ENCODE measurements around the gene PVRIG. TPM values are rescaled to one million over a fixed set of nuclear protein-coding genes. Genes with fewer than 3 reads are reported as not detected.

PVRIG gene
- total and polyA plus RNA-seq, 2 of the 4 experiments (the other 2 are of a cell fraction), result not detected

DNA sequence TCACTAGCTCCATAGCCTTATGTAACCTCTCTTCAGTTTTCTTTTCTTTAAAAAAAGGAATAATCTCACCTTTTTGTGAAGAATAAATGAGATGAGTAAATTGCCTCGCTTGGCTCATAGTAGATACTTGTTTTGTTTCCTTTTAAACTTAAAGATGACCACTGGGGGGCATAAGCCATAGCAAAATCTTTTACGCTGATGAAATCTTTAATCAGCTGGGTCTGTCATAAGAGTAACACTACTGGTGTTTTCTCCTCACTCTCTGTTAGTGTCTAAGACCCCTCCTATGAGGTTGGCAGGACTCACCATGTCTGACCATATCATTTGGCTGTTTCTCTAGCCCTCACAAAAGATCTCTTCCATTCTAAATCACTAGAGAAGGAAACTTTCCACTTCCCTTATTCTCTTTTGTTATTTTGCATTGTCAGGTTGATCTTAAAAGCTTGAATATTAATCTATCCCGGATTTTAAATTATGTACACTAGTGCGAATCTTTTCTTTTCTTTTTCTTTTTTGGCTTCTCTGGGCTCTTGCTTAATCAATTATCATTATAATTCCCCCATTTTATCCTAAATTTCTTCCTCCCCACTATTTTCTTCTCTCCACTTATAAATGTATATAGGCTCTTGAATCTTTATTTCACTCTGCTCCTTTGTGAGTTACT is 29.6 kb upstream of the PVRIG start:
- Histone ChIP-seq H2BK15ac (ENCODE audit: low read depth, low read length) (no peak overlapping the region), H3K4me2 (ENCODE audit: low read depth, low read length) (no peak overlapping the region), H3K9ac (ENCODE audit: low read depth, low read length) (no peak overlapping the region; the same call in 1 of the 2 replicates), H2BK20ac (ENCODE audit: low read depth, low read length) (peak overlapping the region; percentile 86; the same call in 1 of the 2 replicates), H4K91ac (ENCODE audit: insufficient read depth, low read depth, low read length) (no peak overlapping the region), H4K8ac (ENCODE audit: low read depth in 2 of 2, low read length in 2 of 2) (peak overlapping the region in 1 of 2 experiments; percentile 85; a peak in 2 of 4 replicates), H2AK9ac (replicated peaks; ENCODE audit: low read depth, low read length, poor library complexity) (no peak overlapping the region), H3K27ac (ENCODE audit: insufficient read depth, low read length) (no peak overlapping the region), H2AFZ (replicated peaks; ENCODE audit: low read length, poor library complexity) (no peak overlapping the region), H3K4ac (ENCODE audit: low read depth, low read length) (peak overlapping the region; percentile 78; the same call in 1 of the 2 replicates), H4K5ac (ENCODE audit: low read depth, low read length) (no peak overlapping the region), H3K4me1 (ENCODE audit: control insufficient read depth, insufficient read depth, low read length) (peaks cover 2% of the 10 kb centered on the region; the same call in 1 of the 2 replicates), H3K14ac (replicated peaks; ENCODE audit: low read depth, low read length) (peak overlapping the region; percentile 84), H3K4me3 (ENCODE audit: insufficient read depth, low read depth, low read length) (no peak overlapping the region), H3K9me3 (ENCODE audit: control insufficient read depth, insufficient read depth, low read length) (no peaks in the 10 kb centered on the region), H2AK5ac (ENCODE audit: low read depth, low read length) (no peak overlapping the region), H3K56ac (ENCODE audit: extremely low read depth, insufficient read depth, low read length) (no peak overlapping the region), H2BK120ac (ENCODE audit: low read depth, low read length) (peak overlapping the region; percentile 68; the same call in 1 of the 2 replicates), H3K27me3 (ENCODE audit: control insufficient read depth, insufficient read depth, low read length) (no peaks in the 10 kb centered on the region), H3K23ac (ENCODE audit: low read depth, low read length) (0 out of 2 replicates have a peak overlapping the region, but pooled peaks have one; percentile 23), H3K18ac (ENCODE audit: low read depth, low read length) (no peak overlapping the region; the same call in 1 of the 2 replicates), H3K79me1 (ENCODE audit: low read depth in 1 of 2, low read length in 2 of 2) (no peaks in the 10 kb centered on the region), H4K20me1 (ENCODE audit: insufficient read depth, low read length) (no peaks in the 10 kb centered on the region), H2BK5ac (ENCODE audit: low read depth, low read length, poor library complexity, severe bottlenecking) (no peak overlapping the region), H3K9me1 (ENCODE audit: insufficient read depth, low read length) (no peaks in the 10 kb centered on the region), H3K36me3 (ENCODE audit: control insufficient read depth, insufficient read depth, low read length) (no peaks in the 10 kb centered on the region)
- TF ChIP-seq, protein P1, sequence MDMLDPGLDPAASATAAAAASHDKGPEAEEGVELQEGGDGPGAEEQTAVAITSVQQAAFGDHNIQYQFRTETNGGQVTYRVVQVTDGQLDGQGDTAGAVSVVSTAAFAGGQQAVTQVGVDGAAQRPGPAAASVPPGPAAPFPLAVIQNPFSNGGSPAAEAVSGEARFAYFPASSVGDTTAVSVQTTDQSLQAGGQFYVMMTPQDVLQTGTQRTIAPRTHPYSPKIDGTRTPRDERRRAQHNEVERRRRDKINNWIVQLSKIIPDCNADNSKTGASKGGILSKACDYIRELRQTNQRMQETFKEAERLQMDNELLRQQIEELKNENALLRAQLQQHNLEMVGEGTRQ (IDR thresholded peaks at IDR 0.05; ENCODE audit: low read depth, low read length), result no peak
- TF ChIP-seq RAD21 (IDR thresholded peaks at IDR 0.05; ENCODE audit: low read length) (peak; percentile 25; the same call in 1 of the 2 replicates), CTCF (conservative IDR thresholded peaks at IDR 0.05; ENCODE audit: low read depth, low read length) (peak; percentile 57), SMC3 (IDR thresholded peaks at IDR 0.05; ENCODE audit: low read depth, low read length) (peak; percentile 37; the same call in 1 of the 2 replicates)
- dilution Hi-C loops (cut with HindIII; ENCODE audit: low sequenced_read_pairs, unreplicated experiment), result no loop called here
- in situ Hi-C loops (cut with MboI; ENCODE audit: low sequenced_read_pairs), result no loop called here
- no TSS peak for BruUV-seq (replicated peaks)
- intact Hi-C loops (cut with micrococcal nuclease), result no loop called here
- ChIA-PET POLR2A (ENCODE audit: unreplicated experiment) (interaction anchor here (0.5 to 0.7 kb wide), 2 partner anchors 8 to 10 kb away, joined by 6 to 9 read pairs; no protein-coding TSS in a partner anchor), CTCF (interaction anchor here (0.8 to 1.1 kb wide), 3 partner anchors 8 to 11 kb away, joined by 4 to 6 read pairs (median 5); no protein-coding TSS in a partner anchor)
- DNase-seq (peak; percentile 62), ATAC-seq (ENCODE audit: low read depth) (peak; percentile 79)
- WGBS, 2 experiments (ENCODE audit: extremely low coverage in 2 of 2, insufficient read length in 1 of 2), result no CpG with 5 or more reads among the region's 4 CpGs

Data from IMR-90 (cell line).